IMR-90 (cell line): ENCODE results near the gene CAMTA1. TPM values are rescaled to one million over a fixed set of nuclear protein-coding genes. Genes with fewer than 3 reads are reported as not detected.

Experiments used
- ATAC-seq: fragments of 200-7000 bp; cut with Tn5 transposase; 2 replicates; pipeline ENCODE4 v1.9.1; 2020; ENCODE audit warnings: low read depth, mild to moderate bottlenecking, moderate library complexity
- BruUV-seq: library from RNA; stranded (reverse); fragments of 400-500 nt; replicated peaks from 2 replicates; lab custom pipeline; 2021; lab: Mats Ljungman, UMichigan
- CTCF ChIA-PET: fragments of 300-600 bp; formaldehyde crosslinking; extraction: SDS; loops from one replicate; lab custom pipeline; 2021; ENCODE audit warnings: antibody characterized with exemption; lab: Yijun Ruan, JAX
- POLR2A ChIA-PET: fragments of 300-600 bp; sonication (Branson Sonifier 250); formaldehyde crosslinking; loops from one replicate; lab custom pipeline; 2022; ENCODE audit warnings: antibody characterized with exemption; ENCODE audit not compliant: unreplicated experiment; lab: Charles Lee
- DNase-seq: peaks from one replicate; pipeline ENCODE4 v3.0.0; 2013
- H2AFZ ChIP-seq: replicated peaks from 2 replicates; pipeline ENCODE3; 2013; ENCODE audit warnings: low read length, mild to moderate bottlenecking; ENCODE audit not compliant: poor library complexity
- H2AK5ac ChIP-seq: 2 replicates; pipeline ENCODE4 v1.6.1; 2013; ENCODE audit warnings: low read depth, low read length, inconsistent platforms
- H2AK9ac ChIP-seq: replicated peaks from 2 replicates; pipeline ENCODE3; 2013; ENCODE audit warnings: mild to moderate bottlenecking, low read depth, low read length, moderate library complexity; ENCODE audit not compliant: poor library complexity
- H2BK120ac ChIP-seq: 2 replicates; pipeline ENCODE4 v1.6.1; 2013; ENCODE audit warnings: low read depth, low read length, inconsistent platforms
- H2BK15ac ChIP-seq: 3 replicates; pipeline ENCODE4 v1.6.1; 2013; ENCODE audit warnings: low read depth, low read length, inconsistent platforms
- H2BK20ac ChIP-seq: 2 replicates; pipeline ENCODE4 v1.6.1; 2013; ENCODE audit warnings: low read depth, mild to moderate bottlenecking, inconsistent platforms, low read length, moderate library complexity
- H2BK5ac ChIP-seq: 2 replicates; pipeline ENCODE4 v1.6.1; 2013; ENCODE audit warnings: mild to moderate bottlenecking, low read depth, low read length, inconsistent platforms; ENCODE audit not compliant: poor library complexity, severe bottlenecking
- H3K14ac ChIP-seq: replicated peaks from 2 replicates; pipeline ENCODE4 v1.6.1; 2013; ENCODE audit warnings: low read depth, low read length, inconsistent platforms
- H3K18ac ChIP-seq: 2 replicates; pipeline ENCODE4 v1.6.1; 2013; ENCODE audit warnings: low read depth, low read length, control low read depth
- H3K23ac ChIP-seq: 2 replicates; pipeline ENCODE4 v1.6.1; 2013; ENCODE audit warnings: low read depth, low read length, inconsistent platforms
- H3K27ac ChIP-seq: 2 replicates; pipeline ENCODE4 v1.5.1; 2013; ENCODE audit warnings: mild to moderate bottlenecking, control low read depth, low read length; ENCODE audit not compliant: insufficient read depth
- H3K27me3 ChIP-seq: 2 replicates; pipeline ENCODE4 v1.6.1; 2013; ENCODE audit warnings: low read length; ENCODE audit not compliant: control insufficient read depth, insufficient read depth
- H3K36me3 ChIP-seq: 2 replicates; pipeline ENCODE4 v1.6.1; 2013; ENCODE audit warnings: low read length, mixed read lengths; ENCODE audit not compliant: control insufficient read depth, insufficient read depth
- H3K4ac ChIP-seq: 2 replicates; pipeline ENCODE4 v1.6.1; 2013; ENCODE audit warnings: low read depth, low read length, inconsistent platforms
- H3K4me1 ChIP-seq: 2 replicates; pipeline ENCODE4 v1.6.1; 2013; ENCODE audit warnings: low read length, mixed read lengths; ENCODE audit not compliant: control insufficient read depth, insufficient read depth
- H3K4me2 ChIP-seq: 2 replicates; pipeline ENCODE4 v1.6.1; 2013; ENCODE audit warnings: low read depth, mild to moderate bottlenecking, control low read depth, low read length, moderate library complexity
- H3K4me3 ChIP-seq: 2 replicates; pipeline ENCODE4 v1.5.1; 2013; ENCODE audit warnings: low read depth, mild to moderate bottlenecking, control low read depth, low read length, moderate library complexity; ENCODE audit not compliant: insufficient read depth
- H3K56ac ChIP-seq: 2 replicates; pipeline ENCODE4 v1.6.1; 2013; ENCODE audit warnings: low read length, inconsistent platforms; ENCODE audit not compliant: insufficient read depth; ENCODE audit errors: extremely low read depth
- H3K79me1 ChIP-seq, 2 experiments: 2 replicates each; pipeline ENCODE4 v1.6.1; 2013; ENCODE audit warnings: low read length in 2 of 2, inconsistent platforms in 1 of 2, low read depth in 1 of 2
- H3K9ac ChIP-seq: 2 replicates; pipeline ENCODE4 v1.6.1; 2013; ENCODE audit warnings: low read depth, low read length, control low read depth
- H3K9me1 ChIP-seq: 2 replicates; pipeline ENCODE4 v1.6.1; 2013; ENCODE audit warnings: low read length, inconsistent platforms; ENCODE audit not compliant: insufficient read depth
- H3K9me3 ChIP-seq: 2 replicates; pipeline ENCODE4 v1.6.1; 2013; ENCODE audit warnings: low read length; ENCODE audit not compliant: control insufficient read depth, insufficient read depth
- H4K20me1 ChIP-seq: 2 replicates; pipeline ENCODE4 v1.6.1; 2013; ENCODE audit warnings: low read length, inconsistent platforms; ENCODE audit not compliant: insufficient read depth
- H4K5ac ChIP-seq: 2 replicates; pipeline ENCODE4 v1.6.1; 2013; ENCODE audit warnings: mild to moderate bottlenecking, low read depth, low read length, control low read depth
- H4K8ac ChIP-seq, 2 experiments: 2 replicates each; pipeline ENCODE4 v1.6.1; 2013; ENCODE audit warnings: low read depth in 2 of 2, low read length in 2 of 2, control low read depth in 1 of 2, inconsistent platforms in 1 of 2
- H4K91ac ChIP-seq: 2 replicates; pipeline ENCODE4 v1.6.1; 2013; ENCODE audit warnings: low read depth, low read length, inconsistent platforms; ENCODE audit not compliant: insufficient read depth
- BHLHE40 ChIP-seq: fragments of 150-350 bp; IDR thresholded peaks from 2 replicates; pipeline ENCODE4 v1.6.1; 2016; ENCODE audit warnings: mild to moderate bottlenecking, low read depth, low read length
- CEBPB ChIP-seq: IDR thresholded peaks from 2 replicates; pipeline ENCODE4 v1.6.1; 2012; ENCODE audit warnings: low read depth, low read length, improper control_type of control experiment
- CHD1 ChIP-seq: IDR thresholded peaks from 2 replicates; pipeline ENCODE4 v1.6.1; 2012; ENCODE audit warnings: low read depth, low read length, improper control_type of control experiment
- CTCF ChIP-seq: conservative IDR thresholded peaks from 2 replicates; pipeline ENCODE4 v1.5.1; 2012; ENCODE audit warnings: mild to moderate bottlenecking, low read depth, low read length, improper control_type of control experiment
- ELK1 ChIP-seq: fragments of 150-350 bp; IDR thresholded peaks from 2 replicates; pipeline ENCODE4 v1.6.1; 2016; ENCODE audit warnings: low read depth, mild to moderate bottlenecking, low read length, moderate library complexity, borderline replicate concordance
- FOS ChIP-seq: fragments of 150-350 bp; IDR thresholded peaks from 2 replicates; pipeline ENCODE4 v1.6.1; 2016; ENCODE audit warnings: low read depth, low read length
- MAFK ChIP-seq: IDR thresholded peaks from 2 replicates; pipeline ENCODE4 v1.6.1; 2012; ENCODE audit warnings: low read depth, low read length, improper control_type of control experiment
- MXI1 ChIP-seq: IDR thresholded peaks from 2 replicates; pipeline ENCODE4 v1.6.1; 2012; ENCODE audit warnings: low read depth, mild to moderate bottlenecking, low read length, moderate library complexity, borderline replicate concordance
- NFE2L2 ChIP-seq: fragments of 150-350 bp; IDR thresholded peaks from 2 replicates; pipeline ENCODE4 v1.6.1; 2016; ENCODE audit warnings: low read depth, mild to moderate bottlenecking, low read length
- POLR2A ChIP-seq: IDR thresholded peaks from 2 replicates; pipeline ENCODE4 v1.6.1; 2012; ENCODE audit warnings: mild to moderate bottlenecking, low read depth, low read length
- RAD21 ChIP-seq: IDR thresholded peaks from 2 replicates; pipeline ENCODE4 v1.6.1; 2012; ENCODE audit warnings: low read length, improper control_type of control experiment
- RFX5 ChIP-seq: IDR thresholded peaks from 2 replicates; pipeline ENCODE4 v1.8.0; 2012; ENCODE audit warnings: low read depth, mild to moderate bottlenecking, low read length, moderate library complexity
- SMC3 ChIP-seq: fragments of 150-350 bp; IDR thresholded peaks from 2 replicates; pipeline ENCODE4 v1.6.1; 2016; ENCODE audit warnings: low read depth, mild to moderate bottlenecking, antibody characterized with exemption, low read length, moderate library complexity
- USF2 ChIP-seq: fragments of 150-350 bp; IDR thresholded peaks from 2 replicates; pipeline ENCODE4 v1.6.1; 2017; ENCODE audit warnings: mild to moderate bottlenecking, antibody characterized with exemption, low read length, low read depth
- WGBS, 2 experiments: methylation state at CpG; one replicate each; pipeline versions ENCODE4 v1.1.5 to v1.1.7; 2013; ENCODE audit warnings: missing lambda C conversion rate in 2 of 2; ENCODE audit not compliant: insufficient read length in 1 of 2; ENCODE audit errors: extremely low coverage in 2 of 2; 5-methylcytosine and 5-hydroxymethylcytosine counted together
- dilution Hi-C: fragments of 300-500 bp; cut with HindIII; formaldehyde crosslinking; loops from one replicate; pipeline ENCODE4 v1.14.3; 2018; ENCODE audit warnings: low sequenced_read_pairs; ENCODE audit not compliant: unreplicated experiment
- in situ Hi-C: fragments of 300-500 bp; cut with MboI; formaldehyde crosslinking; loops from 3 replicates; pipeline ENCODE4 v1.14.3; 2019; ENCODE audit warnings: low sequenced_read_pairs, inconsistent platforms, mixed read lengths
- intact Hi-C: fragments of 100-400 bp; cut with micrococcal nuclease; formaldehyde crosslinking; loops from 2 replicates; pipeline ENCODE4 v1.10.0; 2022
- polyA plus RNA-seq, 3 experiments: library from polyadenylated mRNA; depleted of rRNA; stranded (reverse); fragments of >200 nt; gene quantifications; 2 replicates each; pipeline ENCODE4 v1.2.3, GENCODE V29; 2012; ENCODE audit warnings: low replicate concordance in 1 of 3
- total RNA-seq: library from RNA; depleted of rRNA; stranded (reverse); fragments of >200 nt; gene quantifications from 2 replicates; pipeline ENCODE4 v1.2.3, GENCODE V29; 2012

Gene CAMTA1
- total and polyA plus RNA-seq, 2 of the 4 experiments (the other 2 are of a cell fraction): 35.5 to 74.3 TPM

- Histone ChIP-seq H2BK20ac (no peak overlapping the region), H4K20me1 (no peaks in the 10 kb centered on the region), H3K23ac (no peak overlapping the region), H2AK5ac (no peak overlapping the region), H3K4me1 (peaks cover 8% of the 10 kb centered on the region), H3K4ac (no peak overlapping the region), H2BK120ac (no peak overlapping the region), H3K56ac (no peak overlapping the region), H3K27ac (no peak overlapping the region), H3K14ac (no peak overlapping the region), H4K8ac (no peak overlapping the region), H2BK15ac (no peak overlapping the region), H2AFZ (no peak overlapping the region), H3K9me1 (no peaks in the 10 kb centered on the region; the same call in 1 of the 2 replicates), H3K18ac (no peak overlapping the region), H2AK9ac (no peak overlapping the region), H3K79me1 (no peaks in the 10 kb centered on the region), H3K9ac (no peak overlapping the region), H4K91ac (no peak overlapping the region), H2BK5ac (no peak overlapping the region), H3K4me3 (no peak overlapping the region), H4K5ac (no peak overlapping the region), H3K27me3 (no peaks in the 10 kb centered on the region), H3K36me3 (no peaks in the 10 kb centered on the region), H3K9me3 (no peaks in the 10 kb centered on the region), H3K4me2 (no peak overlapping the region)
- ChIA-PET POLR2A (no interaction called here), CTCF (interaction anchor here (0.5 kb wide), 1 partner anchor 496 kb away, joined by 3 read pairs; no protein-coding TSS in a partner anchor)
- intact Hi-C loops: no loop called here
- DNase-seq: no peak
- peak; percentile 15; the same call in 1 of the 2 replicates for ATAC-seq
- BruUV-seq: no TSS peak
- dilution Hi-C loops: no loop called here
- no peak for TF ChIP-seq BHLHE40
- no peak for TF ChIP-seq CHD1
- no peak for TF ChIP-seq CEBPB
- TF ChIP-seq FOS: no peak
- no peak for TF ChIP-seq ELK1
- no peak for TF ChIP-seq RAD21
- no peak for TF ChIP-seq POLR2A
- no peak for TF ChIP-seq NFE2L2
- TF ChIP-seq CTCF: no peak
- no peak for TF ChIP-seq MAFK
- no peak for TF ChIP-seq RFX5
- no peak for TF ChIP-seq MXI1
- no peak for TF ChIP-seq SMC3
- TF ChIP-seq USF2: no peak
- in situ Hi-C loops: no loop called here
- WGBS, 2 experiments: 77% methylated on average over 3 of the region's 9 CpGs; no CpG with 5 or more reads in 1 of the 2 experiments
Measured at GRCh38 chr1:7375781-7376660, 590.8 kb downstream of the CAMTA1 start.
